Natural killer cell (primary cell): ENCODE measurements around the gene MACROD2. TPM values are rescaled to one million over a fixed set of nuclear protein-coding genes. Genes with fewer than 3 reads are reported as not detected.

Experiments
- ATAC-seq, 3 donors: fragments of 150-1000 bp in 2 of 3; fragments of 200-7000 bp in 1 of 3; cut with Tn5 transposase; 1 replicate in 1 of 3; 2 replicates in 2 of 3; pipeline ENCODE4 v1.10.0; 2021; ENCODE audit warnings: mild to moderate bottlenecking in 2 of 3, moderate library complexity in 2 of 3
- DNase-seq, 2 donors: peaks; one replicate each; pipeline versions ENCODE4 v3.0.0 to v3.0.0-alpha.2; 2013 to 2021; ENCODE audit warnings: mixed read lengths in 1 of 2
- H3K27ac ChIP-seq: one replicate; pipeline ENCODE4 v1.5.1; 2013; ENCODE audit warnings: mild to moderate bottlenecking, low read length
- H3K27me3 ChIP-seq: one replicate; pipeline ENCODE4 v1.6.1; 2013; ENCODE audit warnings: low read length; ENCODE audit not compliant: control insufficient read depth, insufficient read depth
- H3K36me3 ChIP-seq: one replicate; pipeline ENCODE4 v1.6.1; 2013; ENCODE audit warnings: low read length; ENCODE audit not compliant: control insufficient read depth, insufficient read depth
- H3K4me1 ChIP-seq: one replicate; pipeline ENCODE4 v1.6.1; 2013; ENCODE audit warnings: low read length; ENCODE audit not compliant: control insufficient read depth, insufficient read depth
- H3K4me3 ChIP-seq: one replicate; pipeline ENCODE4 v1.5.1; 2013; ENCODE audit warnings: low read length
- H3K9me3 ChIP-seq: one replicate; pipeline ENCODE4 v1.6.1; 2013; ENCODE audit warnings: low read length; ENCODE audit not compliant: control insufficient read depth, insufficient read depth
- H3K27ac Mint-ChIP-seq, 2 donors: one replicate each; pipeline ENCODE4 v1.8.0; 2022; ENCODE audit warnings: mild to moderate bottlenecking in 2 of 2, mixed read lengths in 2 of 2, moderate library complexity in 1 of 2
- H3K27me3 Mint-ChIP-seq, 2 donors: one replicate each; pipeline ENCODE4 v1.8.0; 2022; ENCODE audit warnings: low read depth in 2 of 2, mixed read lengths in 2 of 2
- H3K36me3 Mint-ChIP-seq: one replicate; pipeline ENCODE4 v1.8.0; 2022; ENCODE audit warnings: mixed read lengths
- H3K4me1 Mint-ChIP-seq, 2 donors: one replicate each; pipeline ENCODE4 v1.8.0; 2022; ENCODE audit warnings: mixed read lengths in 2 of 2
- H3K4me3 Mint-ChIP-seq: one replicate; pipeline ENCODE4 v1.8.0; 2022; ENCODE audit warnings: mild to moderate bottlenecking, moderate library complexity, mixed read lengths
- H3K9me3 Mint-ChIP-seq, 2 donors: one replicate each; pipeline ENCODE4 v1.8.0; 2022; ENCODE audit warnings: mixed read lengths in 2 of 2
- CTCF ChIP-seq: fragments of 200-600 bp; IDR thresholded peaks from one replicate; pipeline ENCODE4 v1.8.0; 2022; ENCODE audit warnings: antibody characterized with exemption
- WGBS: methylation state at CpG from one replicate; pipeline ENCODE4 v1.1.7; 2013; ENCODE audit warnings: missing lambda C conversion rate; ENCODE audit not compliant: insufficient coverage; 5-methylcytosine and 5-hydroxymethylcytosine counted together
- intact Hi-C: fragments of 100-400 bp; cut with micrococcal nuclease; formaldehyde crosslinking; loops from one replicate; pipeline ENCODE4 v1.14.2; 2022
- total RNA-seq, 4 donors: library from RNA; stranded (reverse); fragments of 120-200 nt in 1 of 4; gene quantifications; one replicate each; pipeline versions ENCODE4 v1.2.3 to v1.2.4, GENCODE V29; 2013 to 2022

MACROD2 gene
- total RNA-seq, 3 donors from 2014 or later (not counting 1 experiment from before 2014, with no cell fraction given), result 0.19 to 0.88 TPM; not detected in 1

DNA sequence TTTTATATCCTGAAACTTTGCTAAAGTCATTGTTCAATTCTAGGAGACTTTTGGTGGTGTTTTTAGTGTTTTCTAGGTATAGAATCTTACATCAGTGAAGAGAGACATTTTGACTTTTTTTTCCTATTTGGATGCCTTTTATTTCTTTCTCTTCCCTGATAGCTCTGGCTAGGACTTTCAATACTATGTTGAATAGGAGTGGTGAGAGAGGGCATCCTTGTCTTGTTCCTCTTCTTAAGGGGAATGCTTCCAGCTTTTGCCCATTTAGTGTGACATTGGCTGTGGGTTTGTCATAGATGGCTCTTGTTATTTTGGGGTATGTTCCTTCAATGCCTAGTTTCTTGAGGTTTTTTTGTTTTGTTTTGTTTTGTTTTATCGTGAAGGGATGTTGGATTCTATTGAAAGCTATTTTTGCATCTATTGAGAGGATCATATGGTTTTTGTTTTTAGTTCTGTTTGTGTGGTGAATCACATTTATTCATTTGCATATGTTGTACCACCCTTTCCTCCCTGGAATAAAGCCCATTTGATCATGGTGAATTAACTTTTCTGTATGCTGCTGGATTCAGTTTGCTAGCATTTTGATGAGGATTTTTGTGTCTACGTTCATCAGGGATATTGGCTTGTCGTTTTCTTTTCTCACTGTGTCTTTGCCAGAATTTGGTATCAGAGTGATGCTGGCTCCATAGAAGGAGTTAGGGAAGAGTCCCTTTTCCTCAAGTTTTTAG is 882.1 kb downstream of the MACROD2 start:
- H3K36me3 Mint-ChIP-seq, result no peaks in the 10 kb centered on the region
- DNase-seq, result no peak
- H3K4me3 Mint-ChIP-seq, result no peak overlapping the region
- H3K4me3 ChIP-seq, result no peak overlapping the region
- H3K27ac ChIP-seq, result no peak overlapping the region
- H3K36me3 ChIP-seq, result no peaks in the 10 kb centered on the region
- H3K27ac Mint-ChIP-seq, result no peak overlapping the region
- intact Hi-C loops, result no loop called here
- WGBS, result 91% methylated on average over 3 of the region's 3 CpGs
- no peaks in the 10 kb centered on the region for H3K4me1 Mint-ChIP-seq
- ATAC-seq, result no peak
- H3K9me3 ChIP-seq, result peaks cover 5% of the 10 kb centered on the region
- peaks cover 3 to 19% of the 10 kb centered on the region in 2 donors for H3K9me3 Mint-ChIP-seq
- H3K4me1 ChIP-seq, result no peaks in the 10 kb centered on the region
- no peak for TF ChIP-seq CTCF
- H3K27me3 Mint-ChIP-seq, result no peaks in the 10 kb centered on the region
- H3K27me3 ChIP-seq, result no peaks in the 10 kb centered on the region

GRCh38 chr20:14878676-14879019 is 883.3 kb downstream of the MACROD2 start:
- peaks cover 3 to 19% of the 10 kb centered on the region in 2 donors for H3K9me3 Mint-ChIP-seq
- TF ChIP-seq CTCF, result no peak

GRCh38 chr20:14879020-14879697 is 883.8 kb downstream of the MACROD2 start:
- ATAC-seq (no peak), DNase-seq (no peak)
- Mint-ChIP-seq H3K27me3 (no peaks in the 10 kb centered on the region), H3K4me3 (no peak overlapping the region), H3K9me3 (peaks cover 3 to 19% of the 10 kb centered on the region in 2 donors), H3K27ac (no peak overlapping the region), H3K36me3 (no peaks in the 10 kb centered on the region), H3K4me1 (no peaks in the 10 kb centered on the region)
- TF ChIP-seq CTCF, result no peak
- intact Hi-C loops, result no loop called here
- Histone ChIP-seq H3K36me3 (no peaks in the 10 kb centered on the region), H3K9me3 (peaks cover 5% of the 10 kb centered on the region), H3K27me3 (no peaks in the 10 kb centered on the region), H3K4me1 (no peaks in the 10 kb centered on the region), H3K27ac (no peak overlapping the region), H3K4me3 (no peak overlapping the region)
- WGBS, result no CpG with 5 or more reads among the region's 2 CpGs

More at GRCh38 chr20:14878676-14879019, 883.3 kb downstream of the MACROD2 start:
- H3K4me3 Mint-ChIP-seq, result no peak overlapping the region
- Histone ChIP-seq H3K4me1 (no peaks in the 10 kb centered on the region), H3K27me3 (no peaks in the 10 kb centered on the region), H3K4me3 (no peak overlapping the region), H3K27ac (no peak overlapping the region), H3K9me3 (peaks cover 5% of the 10 kb centered on the region), H3K36me3 (no peaks in the 10 kb centered on the region)
- ATAC-seq (no peak), DNase-seq (no peak)
- no peak overlapping the region for H3K27ac Mint-ChIP-seq
- intact Hi-C loops, result no loop called here
- no peaks in the 10 kb centered on the region for H3K36me3 Mint-ChIP-seq
- H3K27me3 Mint-ChIP-seq, result no peaks in the 10 kb centered on the region
- WGBS, result no CpG with 5 or more reads among the region's 1 CpG
- H3K4me1 Mint-ChIP-seq, result no peaks in the 10 kb centered on the region
